HEK293 (cell line): ENCODE data around the gene LHFPL6.

ENCODE experiments used
- CTCF ChIP-seq: fragments of 450-650 bp; formaldehyde crosslinking; IDR thresholded peaks from 2 replicates; pipeline ENCODE4 v1.5.1; 2016; ENCODE audit warnings: missing biosample characterization, missing genetic modification characterization
- ZEB2 ChIP-seq: fragments of 450-650 bp; formaldehyde crosslinking; IDR thresholded peaks from 2 replicates; pipeline ENCODE4 v1.5.1; 2016; ENCODE audit warnings: missing biosample characterization, missing genetic modification characterization
- ZNF10 ChIP-seq: fragments of 450-650 bp; formaldehyde crosslinking; IDR thresholded peaks from 2 replicates; pipeline ENCODE4 v1.5.1; 2017; ENCODE audit warnings: missing biosample characterization, missing genetic modification characterization
- ZNF398 ChIP-seq: fragments of 450-650 bp; formaldehyde crosslinking; IDR thresholded peaks from 2 replicates; pipeline ENCODE4 v1.5.1; 2017; ENCODE audit warnings: missing biosample characterization, missing genetic modification characterization
- ZNF416 ChIP-seq: fragments of 450-650 bp; formaldehyde crosslinking; IDR thresholded peaks from 2 replicates; pipeline ENCODE4 v1.5.1; 2016; ENCODE audit warnings: missing biosample characterization, missing genetic modification characterization
- ZNF549 ChIP-seq: fragments of 450-650 bp; IDR thresholded peaks from 2 replicates; pipeline ENCODE4 v1.5.1; 2018; ENCODE audit warnings: missing biosample characterization, missing genetic modification characterization, mild to moderate bottlenecking, inconsistent platforms, moderate library complexity
- ZNF677 ChIP-seq: fragments of 450-650 bp; IDR thresholded peaks from 2 replicates; pipeline ENCODE4 v1.5.0; 2018; ENCODE audit warnings: missing biosample characterization, mild to moderate bottlenecking, missing genetic modification characterization, moderate library complexity

- TF ChIP-seq ZEB2 (tag by site-specific recombination): no peak
- no peak for TF ChIP-seq ZNF10 (tag by site-specific recombination)
- no peak for TF ChIP-seq CTCF (tag by site-specific recombination)
- TF ChIP-seq ZNF677 (tag by site-specific recombination): no peak
- TF ChIP-seq ZNF398 (tag by site-specific recombination): no peak
- no peak for TF ChIP-seq ZNF416 (tag by site-specific recombination)
- no peak for TF ChIP-seq ZNF549
Measured at GRCh38 chr13:39397226-39397895, 205.6 kb downstream of the LHFPL6 start.
